ENCODE results near the gene CPNE7. TPM values are rescaled to one million over a fixed set of nuclear protein-coding genes. Genes with fewer than 3 reads are reported as not detected.

The CPNE7 gene
- total and polyA plus RNA-seq, 2 of the 13 experiments (the other 11 are each of a cell fraction or from before 2014, with no cell fraction given): 0.59 TPM; not detected in 1

DNA sequence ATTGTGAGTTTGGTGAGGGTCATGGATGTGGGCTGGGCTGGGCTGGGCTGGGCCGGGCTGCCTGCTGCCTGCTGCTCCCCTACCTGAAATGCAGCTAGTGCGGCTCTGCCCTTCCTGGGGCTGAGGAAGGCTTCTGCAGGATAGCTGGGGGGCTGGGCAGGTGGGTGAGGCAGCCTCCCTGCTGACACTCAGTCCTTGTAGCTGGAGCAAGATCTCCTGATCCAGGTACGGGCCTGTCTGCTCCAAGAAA lies 10.4 kb upstream of the CPNE7 start:
- H3K9ac ChIP-seq (ENCODE audit: insufficient read depth, low read depth, low read length): peak overlapping the region; percentile 16; the same call in 1 of the 2 replicates
- no peak for FAIRE-seq
- peak overlapping the region; percentile 97 for H3K4me2 ChIP-seq (ENCODE audit: low read depth, low read length)
- TF ChIP-seq, protein P1, sequence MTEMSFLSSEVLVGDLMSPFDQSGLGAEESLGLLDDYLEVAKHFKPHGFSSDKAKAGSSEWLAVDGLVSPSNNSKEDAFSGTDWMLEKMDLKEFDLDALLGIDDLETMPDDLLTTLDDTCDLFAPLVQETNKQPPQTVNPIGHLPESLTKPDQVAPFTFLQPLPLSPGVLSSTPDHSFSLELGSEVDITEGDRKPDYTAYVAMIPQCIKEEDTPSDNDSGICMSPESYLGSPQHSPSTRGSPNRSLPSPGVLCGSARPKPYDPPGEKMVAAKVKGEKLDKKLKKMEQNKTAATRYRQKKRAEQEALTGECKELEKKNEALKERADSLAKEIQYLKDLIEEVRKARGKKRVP (CRISPR knock-in tag; IDR thresholded peaks at IDR 0.05): 0 out of 4 replicates have a peak, but pooled peaks of 1 of the 2 experiments have one; percentile 54
- TF ChIP-seq KLF13 (CRISPR knock-in tag; IDR thresholded peaks at IDR 0.05) (peak; percentile 12; the same call in 1 of the 2 replicates), ZNF761 (CRISPR knock-in tag; conservative IDR thresholded peaks at IDR 0.05) (peak; percentile 33; the same call in 1 of the 2 replicates), CHCHD3 (CRISPR knock-in tag; IDR thresholded peaks at IDR 0.05) (0 out of 2 replicates have a peak, but pooled peaks have one; percentile 39), ZNF564 (CRISPR knock-in tag; IDR thresholded peaks at IDR 0.05) (0 out of 2 replicates have a peak, but pooled peaks have one; percentile 9), ZNF17 (CRISPR knock-in tag; IDR thresholded peaks at IDR 0.05) (no peak), SAFB2 (CRISPR knock-in tag; IDR thresholded peaks at IDR 0.05; ENCODE audit: borderline replicate concordance, low read depth) (0 out of 2 replicates have a peak, but pooled peaks have one; percentile 19), REL (CRISPR knock-in tag; conservative IDR thresholded peaks at IDR 0.05) (0 out of 2 replicates have a peak, but pooled peaks have one; percentile 2), ZKSCAN8 (CRISPR knock-in tag; IDR thresholded peaks at IDR 0.05; ENCODE audit: borderline replicate concordance) (0 out of 2 replicates have a peak, but pooled peaks have one; percentile 3), TOPORS (CRISPR knock-in tag; IDR thresholded peaks at IDR 0.05) (0 out of 2 replicates have a peak, but pooled peaks have one; percentile 12), HES4 (CRISPR knock-in tag; IDR thresholded peaks at IDR 0.05; ENCODE audit: borderline replicate concordance) (0 out of 2 replicates have a peak, but pooled peaks have one; percentile 5), NFIB (CRISPR knock-in tag; IDR thresholded peaks at IDR 0.05; ENCODE audit: borderline replicate concordance) (no peak), ZNF563 (CRISPR knock-in tag; IDR thresholded peaks at IDR 0.05) (0 out of 2 replicates have a peak, but pooled peaks have one; percentile 51), SIX4 (CRISPR knock-in tag; IDR thresholded peaks at IDR 0.05) (no peak), ZNF143 (CRISPR knock-in tag; IDR thresholded peaks at IDR 0.05) (no peak)
- TF ChIP-seq, protein P2, sequence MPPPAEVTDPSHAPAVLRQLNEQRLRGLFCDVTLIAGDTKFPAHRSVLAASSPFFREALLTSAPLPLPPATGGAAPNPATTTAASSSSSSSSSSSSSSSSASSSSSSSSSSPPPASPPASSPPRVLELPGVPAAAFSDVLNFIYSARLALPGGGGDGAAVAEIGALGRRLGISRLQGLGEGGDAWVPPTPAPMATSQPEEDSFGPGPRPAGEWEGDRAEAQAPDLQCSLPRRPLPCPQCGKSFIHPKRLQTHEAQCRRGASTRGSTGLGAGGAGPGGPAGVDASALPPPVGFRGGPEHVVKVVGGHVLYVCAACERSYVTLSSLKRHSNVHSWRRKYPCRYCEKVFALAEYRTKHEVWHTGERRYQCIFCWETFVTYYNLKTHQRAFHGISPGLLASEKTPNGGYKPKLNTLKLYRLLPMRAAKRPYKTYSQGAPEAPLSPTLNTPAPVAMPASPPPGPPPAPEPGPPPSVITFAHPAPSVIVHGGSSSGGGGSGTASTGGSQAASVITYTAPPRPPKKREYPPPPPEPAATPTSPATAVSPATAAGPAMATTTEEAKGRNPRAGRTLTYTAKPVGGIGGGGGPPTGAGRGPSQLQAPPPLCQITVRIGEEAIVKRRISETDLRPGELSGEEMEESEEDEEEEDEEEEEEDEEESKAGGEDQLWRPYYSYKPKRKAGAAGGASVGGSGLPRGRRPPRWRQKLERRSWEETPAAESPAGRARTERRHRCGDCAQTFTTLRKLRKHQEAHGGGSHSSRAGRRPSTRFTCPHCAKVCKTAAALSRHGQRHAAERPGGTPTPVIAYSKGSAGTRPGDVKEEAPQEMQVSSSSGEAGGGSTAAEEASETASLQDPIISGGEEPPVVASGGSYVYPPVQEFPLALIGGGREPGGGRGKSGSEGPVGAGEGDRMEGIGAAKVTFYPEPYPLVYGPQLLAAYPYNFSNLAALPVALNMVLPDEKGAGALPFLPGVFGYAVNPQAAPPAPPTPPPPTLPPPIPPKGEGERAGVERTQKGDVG (CRISPR knock-in tag; IDR thresholded peaks at IDR 0.05; ENCODE audit: borderline replicate concordance): peak; percentile 93; the same call in 1 of the 2 replicates
- TF ChIP-seq, protein P3, sequence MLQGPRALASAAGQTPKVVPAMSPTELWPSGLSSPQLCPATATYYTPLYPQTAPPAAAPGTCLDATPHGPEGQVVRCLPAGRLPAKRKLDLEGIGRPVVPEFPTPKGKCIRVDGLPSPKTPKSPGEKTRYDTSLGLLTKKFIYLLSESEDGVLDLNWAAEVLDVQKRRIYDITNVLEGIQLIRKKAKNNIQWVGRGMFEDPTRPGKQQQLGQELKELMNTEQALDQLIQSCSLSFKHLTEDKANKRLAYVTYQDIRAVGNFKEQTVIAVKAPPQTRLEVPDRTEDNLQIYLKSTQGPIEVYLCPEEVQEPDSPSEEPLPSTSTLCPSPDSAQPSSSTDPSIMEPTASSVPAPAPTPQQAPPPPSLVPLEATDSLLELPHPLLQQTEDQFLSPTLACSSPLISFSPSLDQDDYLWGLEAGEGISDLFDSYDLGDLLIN (CRISPR knock-in tag; IDR thresholded peaks at IDR 0.05; ENCODE audit: borderline replicate concordance): 0 out of 2 replicates have a peak, but pooled peaks have one; percentile 59
- TF ChIP-seq, protein P4, sequence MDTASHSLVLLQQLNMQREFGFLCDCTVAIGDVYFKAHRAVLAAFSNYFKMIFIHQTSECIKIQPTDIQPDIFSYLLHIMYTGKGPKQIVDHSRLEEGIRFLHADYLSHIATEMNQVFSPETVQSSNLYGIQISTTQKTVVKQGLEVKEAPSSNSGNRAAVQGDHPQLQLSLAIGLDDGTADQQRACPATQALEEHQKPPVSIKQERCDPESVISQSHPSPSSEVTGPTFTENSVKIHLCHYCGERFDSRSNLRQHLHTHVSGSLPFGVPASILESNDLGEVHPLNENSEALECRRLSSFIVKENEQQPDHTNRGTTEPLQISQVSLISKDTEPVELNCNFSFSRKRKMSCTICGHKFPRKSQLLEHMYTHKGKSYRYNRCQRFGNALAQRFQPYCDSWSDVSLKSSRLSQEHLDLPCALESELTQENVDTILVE (CRISPR knock-in tag; IDR thresholded peaks at IDR 0.05): 0 out of 2 replicates have a peak, but pooled peaks have one; percentile 18

More for the DNA sequence above, 10.4 kb upstream of the CPNE7 start:
- Histone ChIP-seq H4K20me1 (ENCODE audit: insufficient read depth, low read length) (peaks cover 60% of the 10 kb centered on the region), H2AFZ (ENCODE audit: low read length) (no peak overlapping the region), H3K36me3 (replicated peaks in 1 of 2; ENCODE audit: control insufficient read depth in 1 of 2, insufficient read depth in 2 of 2, low read length in 2 of 2) (peaks cover 23 to 35% of the 10 kb centered on the region in 2 experiments), H3K27ac (ENCODE audit: extremely low read length, insufficient read depth, low read length) (no peak overlapping the region), H3K27me3 (ENCODE audit: control insufficient read depth in 1 of 2, insufficient read depth in 2 of 2, low read length in 2 of 2) (peaks cover 4 to 17% of the 10 kb centered on the region in 2 experiments; a peak in 3 of 5 replicates), H3K9me3 (ENCODE audit: low read length) (no peaks in the 10 kb centered on the region), H3K4me1 (ENCODE audit: insufficient read depth, low read length) (peaks cover 57% of the 10 kb centered on the region), H3K79me2 (ENCODE audit: insufficient read depth, low read length) (peaks cover 22% of the 10 kb centered on the region), H3K4me3 (replicated peaks in 1 of 3; ENCODE audit: insufficient read depth in 1 of 3, low read depth in 2 of 3, low read length in 3 of 3) (peak overlapping the region in 1 of 3 experiments; percentile 50; a peak in 1 of 6 replicates)
- DNase-seq (ENCODE audit: low spot score) (no peak), ATAC-seq (peak; percentile 1; the same call in 2 of the 3 replicates)
- intact Hi-C loops (cut with micrococcal nuclease; ENCODE audit: unreplicated experiment): no loop called here
- 21% methylated on average over 2 of the region's 3 CpGs for WGBS (ENCODE audit: low lambda C conversion rate)
- CTCF ChIA-PET (ENCODE audit: low intra/inter-chr PET ratio, low total read pairs): no interaction called here
- POLR2A ChIA-PET: interaction anchor here (0.9 to 1.8 kb wide), 5 partner anchors 11 to 141 kb away, joined by 3 to 5 read pairs (median 4); partner anchors contain the start of gene CDK10
- no TSS peak for BruUV-seq (replicated peaks)
- in situ Hi-C loops (cut with HindIII; ENCODE audit: extremely low pct_ligation_motif_present, low pct_unique_long_range_greater_than_20kb): no loop called here

All from HepG2 (cell line).